Epidermal melanocyte (primary cell): ENCODE results near the gene LRRK1.

Experiments used
- DNase-seq: peaks from one replicate; pipeline ENCODE4 v3.0.0; 2011; ENCODE audit warnings: low spot score; ENCODE audit not compliant: insufficient read length

Gene LRRK1

DNA sequence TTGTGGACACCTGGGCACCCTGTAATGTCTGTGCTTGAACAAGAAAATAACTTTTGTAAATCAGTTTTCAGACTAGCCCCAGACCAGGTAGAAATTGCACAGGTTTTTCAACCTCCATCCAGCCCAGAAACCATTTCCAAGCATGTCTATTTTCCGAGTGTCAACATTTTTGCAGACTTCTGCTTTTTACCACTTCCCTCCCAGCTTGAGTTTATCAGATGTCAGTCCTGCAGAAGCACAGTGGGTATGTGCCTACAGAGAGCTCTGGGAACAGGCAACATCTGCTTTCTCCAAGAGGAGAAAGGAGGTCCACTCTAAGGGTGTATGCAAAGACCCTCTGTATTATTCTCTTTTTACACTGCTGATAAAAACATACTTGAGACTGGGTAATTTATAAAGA is 83.9 kb downstream of the LRRK1 start:
- DNase-seq, result no peak

DNA sequence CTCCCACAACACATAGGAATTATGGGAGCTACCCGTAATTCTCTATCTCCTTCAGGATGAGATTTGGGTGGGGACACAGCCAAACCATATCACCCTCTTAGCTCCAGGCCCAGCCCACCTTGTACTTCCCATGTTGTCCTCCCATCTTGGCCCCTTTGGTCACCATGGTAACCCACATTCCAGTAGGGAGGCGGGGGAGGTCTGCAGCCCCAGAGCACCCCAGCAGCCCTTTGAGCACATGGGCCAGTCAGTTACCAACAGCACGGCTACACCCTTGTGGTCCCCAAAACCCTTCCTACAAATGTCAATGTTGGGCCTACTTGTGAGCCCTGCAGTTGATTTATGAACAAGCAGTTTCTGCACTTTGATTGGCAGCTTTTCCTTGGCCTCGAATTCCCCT is 84.5 kb downstream of the LRRK1 start:
- DNase-seq, result no peak

- no peak for DNase-seq
Measured at GRCh38 chr15:101004500-101004899, 85.3 kb downstream of the LRRK1 start.

DNA sequence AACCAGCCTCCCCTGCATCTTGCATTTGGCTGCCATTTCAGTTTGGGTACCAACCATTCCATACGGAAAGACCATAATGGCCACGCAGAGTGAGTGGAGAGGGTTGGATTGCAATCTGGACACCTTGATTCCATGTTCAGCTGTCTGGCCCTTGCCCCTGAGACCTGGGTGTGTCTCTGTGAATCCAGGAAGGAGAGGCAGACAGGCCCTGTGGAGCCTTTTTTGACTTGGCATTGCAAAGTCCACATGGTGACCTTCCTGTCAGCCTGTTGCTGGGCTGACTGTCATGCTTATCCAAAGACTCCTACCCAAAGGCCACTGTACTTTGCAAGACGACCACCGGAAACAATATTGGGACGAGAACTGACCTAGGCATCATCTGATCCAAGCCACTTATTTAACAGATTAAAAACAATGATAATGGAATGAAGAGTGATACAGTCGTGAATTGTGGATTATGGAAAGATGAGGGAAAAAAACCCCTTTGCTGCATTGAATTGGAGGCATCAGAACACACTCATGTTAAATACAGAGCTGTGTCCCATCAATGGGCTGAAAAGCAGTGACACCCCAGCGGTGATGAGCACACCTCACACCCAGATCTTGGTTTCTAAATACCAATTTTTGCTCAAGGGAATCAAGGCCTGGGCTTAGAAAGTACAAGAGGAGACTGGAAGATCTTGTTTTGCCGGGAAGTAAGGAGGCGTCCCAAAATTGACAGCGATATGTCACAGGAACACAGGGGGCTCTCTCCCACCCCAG is 86.0 kb downstream of the LRRK1 start:
- DNase-seq, result no peak

- DNase-seq, result peak; percentile 89
Measured at GRCh38 chr15:101006931-101007691, 88.0 kb downstream of the LRRK1 start.

GRCh38 chr15:101008158-101009139 is 89.3 kb downstream of the LRRK1 start:
- peak; percentile 65 for DNase-seq

DNA sequence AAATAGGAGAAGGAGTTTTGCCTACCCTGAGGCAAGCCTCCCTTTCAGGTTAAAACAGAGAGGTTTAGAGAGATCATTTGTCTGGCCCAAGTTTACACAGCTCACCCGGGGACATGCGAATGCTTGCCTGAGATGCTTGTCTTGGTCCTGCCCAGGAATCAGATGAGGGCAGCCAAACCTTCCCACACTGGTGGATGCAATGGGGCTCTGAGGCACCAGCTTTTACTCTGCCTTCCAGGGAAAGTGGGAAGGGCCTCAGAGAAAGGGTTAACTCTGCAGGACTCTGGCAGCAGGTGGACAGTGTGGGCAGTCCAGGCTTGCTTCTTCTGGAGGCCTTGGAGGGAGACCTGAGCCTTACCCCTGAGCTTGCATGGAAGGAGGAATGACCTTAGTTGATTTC is 90.0 kb downstream of the LRRK1 start:
- DNase-seq, result no peak

GRCh38 chr15:101010781-101011180 is 91.6 kb downstream of the LRRK1 start:
- DNase-seq, result no peak

DNA sequence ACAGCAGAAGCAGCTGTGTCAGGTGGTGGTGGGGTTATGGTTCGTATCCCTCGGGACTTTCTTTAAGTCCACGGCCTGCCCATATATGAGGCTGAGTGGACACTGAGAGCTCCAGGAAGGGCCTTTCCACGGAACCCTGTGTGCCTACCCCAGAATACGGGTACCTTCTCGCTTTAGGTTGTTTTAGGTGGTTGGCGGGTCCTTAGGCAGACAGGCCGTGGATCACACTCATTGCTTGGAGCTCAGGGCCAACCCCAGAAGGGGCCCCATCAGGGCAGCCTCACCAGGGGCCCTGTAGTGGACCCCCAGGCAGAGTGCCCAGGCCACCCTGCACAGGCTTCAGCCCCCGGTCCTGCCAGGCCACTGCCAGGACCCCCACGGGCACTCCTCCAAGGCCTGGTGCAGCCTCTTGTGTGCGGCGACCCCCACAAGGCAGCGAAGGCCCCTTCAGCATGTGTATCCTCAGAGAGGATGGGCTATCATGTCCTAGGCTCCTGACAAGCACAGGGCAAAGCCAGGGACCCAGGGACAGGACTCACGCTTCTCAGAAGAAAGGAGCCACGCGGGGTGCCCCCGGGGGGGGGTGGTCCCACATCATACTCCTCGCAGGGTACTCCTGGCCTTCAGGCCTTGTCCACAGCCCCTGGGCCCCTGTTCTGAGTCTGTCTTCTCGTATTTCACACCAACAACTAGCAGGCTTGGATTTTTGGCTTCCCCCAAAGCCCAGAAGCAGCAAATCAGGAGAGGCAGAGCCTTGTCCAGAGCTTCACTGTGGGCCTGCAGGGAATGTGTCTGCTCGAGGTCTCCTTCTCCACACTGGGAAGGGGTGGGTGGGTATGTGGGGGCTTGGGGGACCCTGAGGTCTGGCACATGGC is 93.4 kb downstream of the LRRK1 start:
- DNase-seq, result no peak

DNA sequence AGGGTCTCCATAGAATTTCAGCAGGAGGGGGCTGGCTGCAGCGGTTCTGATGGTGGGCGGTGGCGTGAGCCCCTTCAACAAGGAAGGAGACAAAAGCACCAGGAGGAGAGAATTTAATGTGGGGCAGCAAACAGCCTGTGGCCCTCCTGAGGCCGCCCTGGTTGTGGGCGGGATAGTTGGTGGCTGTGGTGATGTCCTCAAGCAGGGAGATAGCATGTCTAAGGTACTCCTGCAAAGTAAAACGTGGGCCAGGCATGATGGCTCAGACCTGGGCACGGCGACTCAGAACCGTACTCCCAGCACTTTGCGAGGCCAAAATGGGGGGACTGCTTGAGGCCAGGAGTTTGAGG is 94.0 kb downstream of the LRRK1 start:
- no peak for DNase-seq

GRCh38 chr15:101013769-101014675 is 94.9 kb downstream of the LRRK1 start:
- DNase-seq, result no peak

GRCh38 chr15:101014921-101015841 is 96.0 kb downstream of the LRRK1 start:
- peak; percentile 57 for DNase-seq

GRCh38 chr15:101016581-101016980 is 97.4 kb downstream of the LRRK1 start:
- no peak for DNase-seq

- no peak for DNase-seq
Measured at GRCh38 chr15:101017093-101017754, 98.1 kb downstream of the LRRK1 start.

- DNase-seq, result no peak
Measured at GRCh38 chr15:101018016-101018415, 98.9 kb downstream of the LRRK1 start.

DNA sequence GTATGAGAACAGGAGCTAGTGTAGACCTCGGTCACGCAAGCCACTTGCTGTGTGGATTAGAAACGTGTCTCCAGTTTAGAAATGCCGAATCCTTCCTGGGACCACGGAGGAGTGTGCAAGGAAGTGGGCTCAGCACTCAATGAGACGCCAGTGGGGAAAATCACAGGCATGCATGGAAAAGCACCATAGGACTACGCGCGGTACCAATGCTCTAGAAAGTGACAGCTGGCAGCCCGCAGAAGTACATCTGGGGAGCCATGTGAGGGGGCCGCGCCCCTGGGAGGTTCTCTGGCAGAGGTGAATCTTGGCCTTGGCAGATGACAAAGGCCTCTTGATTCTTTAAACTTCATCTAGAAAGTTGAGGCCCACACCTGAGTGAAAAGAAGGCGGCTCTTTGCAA is 99.3 kb downstream of the LRRK1 start:
- no peak for DNase-seq

GRCh38 chr15:101019366-101019896 is 100.3 kb downstream of the LRRK1 start:
- no peak for DNase-seq

DNA sequence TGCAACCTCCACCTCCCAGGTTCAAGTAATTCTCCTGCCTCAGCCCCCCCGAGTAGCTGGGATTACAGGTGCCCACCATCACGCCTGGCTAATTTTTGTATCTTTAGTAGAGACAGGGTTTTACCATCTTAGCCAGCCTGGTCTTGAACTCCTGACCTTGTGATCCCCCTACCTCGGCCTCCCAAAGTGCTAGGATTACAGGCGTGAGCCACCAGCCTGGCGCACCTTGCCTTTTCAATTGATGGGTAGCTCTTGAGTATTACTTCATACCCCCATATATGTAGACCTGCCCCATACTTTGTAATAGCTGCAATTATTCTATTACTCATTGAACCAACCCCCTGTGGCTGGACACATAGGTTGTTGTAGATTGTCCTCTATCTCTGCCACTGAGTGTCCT is 101.3 kb downstream of the LRRK1 start:
- no peak for DNase-seq
